A549 (cell line): ENCODE measurements around the gene STK33. TPM values are rescaled to one million over a fixed set of nuclear protein-coding genes. Genes with fewer than 3 reads are reported as not detected.
A peak's percentile ranks its signal among the peaks of the same experiment; 100 is the strongest.

Source experiments
- ATAC-seq, 2 experiments: fragments of 200-7000 bp in 1 of 2; fragments of >200 bp in 1 of 2; cut with Nextera tagmentation in 1 of 2; cut with Tn5 transposase in 1 of 2; 3 replicates each; pipeline versions ENCODE4 v1.8.0 to v1.9.1; 2018 to 2020; ENCODE audit warnings: mild to moderate bottlenecking in 1 of 2, moderate library complexity in 1 of 2
- CTCF ChIA-PET: fragments of 300-600 bp; sonication (Branson Sonifier 250); formaldehyde crosslinking; extraction: SDS; loops from one replicate; lab custom pipeline; 2021; ENCODE audit warnings: antibody characterized with exemption, inconsistent platforms; lab: Yijun Ruan, JAX
- POLR2A ChIA-PET: fragments of 350-600 bp; formaldehyde crosslinking; extraction: SDS; loops from one replicate; lab custom pipeline; 2021; ENCODE audit warnings: antibody characterized with exemption, inconsistent platforms; lab: Yijun Ruan, JAX
- DNase-seq, 2 experiments: peaks; one replicate each; pipeline versions ENCODE4 v3.0.0 to v3.0.0-alpha.2; 2011 to 2016; ENCODE audit warnings: low read depth in 1 of 2, low spot score in 1 of 2
- FAIRE-seq: peaks from 2 replicates; lab custom pipeline; 2011; peaks lifted over from hg19 to GRCh38; lab: Jason Lieb, UNC
- H3K27ac ChIP-seq, 2 experiments: fragments of >200 bp; sonication (Bioruptor Twin); formaldehyde crosslinking; 3 replicates each; pipeline ENCODE4 v1.5.1; 2016 to 2017
- H3K4me1 ChIP-seq: fragments of >200 bp; sonication (Bioruptor Twin); formaldehyde crosslinking; 3 replicates; pipeline ENCODE4 v1.6.1; 2016
- H3K4me2 ChIP-seq: fragments of >200 bp; sonication (Bioruptor Twin); formaldehyde crosslinking; 3 replicates; pipeline ENCODE4 v1.6.1; 2016
- H3K4me3 ChIP-seq: fragments of >200 bp; sonication (Bioruptor Twin); formaldehyde crosslinking; 3 replicates; pipeline ENCODE4 v1.5.1; 2016
- H3K9me3 ChIP-seq: fragments of >200 bp; sonication (Bioruptor Twin); formaldehyde crosslinking; 3 replicates; pipeline ENCODE4 v1.6.1; 2016
- ATOH8 ChIP-seq: fragments of 250-450 bp; sonication (Bioruptor Pico); IDR thresholded peaks from 2 replicates; pipeline ENCODE4 v1.5.0; 2020; ENCODE audit warnings: low read depth, mild to moderate bottlenecking, moderate library complexity
- CBX2 ChIP-seq: fragments of 200-600 bp; sonication (generic); IDR thresholded peaks from 2 replicates; pipeline ENCODE4 v1.6.1; 2016; ENCODE audit warnings: low read depth, mild to moderate bottlenecking, borderline replicate concordance
- CEBPB ChIP-seq, 2 experiments: fragments of >200 bp in 1 of 2; sonication (Bioruptor Twin) in 1 of 2; formaldehyde crosslinking in 1 of 2; IDR thresholded peaks; 2 replicates each; pipeline ENCODE4 v1.6.1; 2012 to 2016
- EHF ChIP-seq: fragments of 250-450 bp; sonication (Bioruptor Pico); IDR thresholded peaks from 2 replicates; pipeline ENCODE4 v1.5.0; 2020; ENCODE audit warnings: mild to moderate bottlenecking
- EP300 ChIP-seq, 2 experiments: fragments of >200 bp; sonication (Bioruptor Twin); formaldehyde crosslinking; IDR thresholded peaks; 2 replicates in 1 of 2; 3 replicates in 1 of 2; pipeline ENCODE4 v1.6.1; 2016 to 2017
- FOSB ChIP-seq: fragments of 250-450 bp; sonication (Bioruptor Pico); IDR thresholded peaks from 2 replicates; pipeline ENCODE4 v1.5.0; 2020; ENCODE audit warnings: mild to moderate bottlenecking, moderate library complexity
- FOSL2 ChIP-seq, 2 experiments: fragments of 450-650 bp in 1 of 2; fragments of >200 bp in 1 of 2; sonication (Bioruptor Twin) in 1 of 2; formaldehyde crosslinking; IDR thresholded peaks; 2 replicates each; pipeline versions ENCODE4 v1.5.0 to v1.6.1; 2016 to 2020; ENCODE audit warnings: mild to moderate bottlenecking in 1 of 2, moderate library complexity in 1 of 2
- GATA3 ChIP-seq: IDR thresholded peaks from 2 replicates; pipeline ENCODE4 v1.6.1; 2012; ENCODE audit warnings: borderline replicate concordance
- HES2 ChIP-seq: fragments of >200 bp; sonication (Bioruptor Twin); formaldehyde crosslinking; IDR thresholded peaks from 2 replicates; pipeline ENCODE4 v1.6.1; 2016
- HEYL ChIP-seq: fragments of 250-450 bp; sonication (Bioruptor Pico); IDR thresholded peaks from 2 replicates; pipeline ENCODE4 v1.8.0; 2021; ENCODE audit warnings: mild to moderate bottlenecking, moderate library complexity
- HOXB13 ChIP-seq: fragments of 250-450 bp; sonication (Bioruptor Pico); IDR thresholded peaks from 2 replicates; pipeline ENCODE4 v1.5.0; 2020; ENCODE audit warnings: low read depth, mild to moderate bottlenecking, moderate library complexity
- JUN ChIP-seq, 2 experiments: fragments of >200 bp; sonication (Bioruptor Twin); formaldehyde crosslinking; IDR thresholded peaks; 2 replicates in 1 of 2; 3 replicates in 1 of 2; pipeline ENCODE4 v1.6.1; 2016 to 2017
- KDM1A ChIP-seq: fragments of 200-600 bp; sonication (generic); IDR thresholded peaks from 2 replicates; pipeline ENCODE4 v1.6.1; 2016; ENCODE audit warnings: low read depth, mild to moderate bottlenecking
- MAX ChIP-seq: IDR thresholded peaks from 2 replicates; pipeline ENCODE4 v1.6.1; 2012
- POLR2AphosphoS2 ChIP-seq: conservative IDR thresholded peaks from 2 replicates; pipeline ENCODE4 v1.6.1; 2012; ENCODE audit warnings: low read length, improper control_type of control experiment, inconsistent platforms
- RCOR1 ChIP-seq: fragments of 150-350 bp; IDR thresholded peaks from 2 replicates; pipeline ENCODE4 v1.6.1; 2014; ENCODE audit warnings: antibody characterized with exemption, low read length, low read depth
- REST ChIP-seq: fragments of 200-600 bp; sonication (generic); IDR thresholded peaks from 2 replicates; pipeline ENCODE4 v1.6.1; 2016; ENCODE audit warnings: antibody characterized with exemption, mild to moderate bottlenecking, moderate library complexity
- RFX5 ChIP-seq: fragments of 450-650 bp; IDR thresholded peaks from 2 replicates; pipeline ENCODE4 v1.7.1; 2014; ENCODE audit warnings: antibody characterized with exemption, mild to moderate bottlenecking, moderate library complexity
- SREBF2 ChIP-seq: fragments of 450-650 bp; IDR thresholded peaks from 2 replicates; pipeline ENCODE4 v1.6.1; 2014; ENCODE audit warnings: mild to moderate bottlenecking, moderate library complexity
- TFCP2L1 ChIP-seq: fragments of 250-450 bp; sonication (Bioruptor Pico); IDR thresholded peaks from 2 replicates; pipeline ENCODE4 v1.5.0; 2021; ENCODE audit warnings: mild to moderate bottlenecking
- ZC3H11A ChIP-seq: fragments of 450-650 bp; IDR thresholded peaks from 2 replicates; pipeline ENCODE4 v1.6.1; 2014; ENCODE audit warnings: antibody characterized with exemption, mild to moderate bottlenecking
- ZFP36 ChIP-seq: fragments of 450-650 bp; IDR thresholded peaks from 2 replicates; pipeline ENCODE4 v1.6.1; 2014; ENCODE audit warnings: borderline replicate concordance; ENCODE audit not compliant: partially characterized antibody
- WGBS: methylation state at CpG from one replicate; pipeline ENCODE4 v1.1.6; 2017; ENCODE audit errors: missing lambda C conversion rate; 5-methylcytosine and 5-hydroxymethylcytosine counted together
- polyA plus RNA-seq, 4 experiments: library from polyadenylated mRNA; depleted of rRNA in 3 of 4; stranded (reverse); fragments of >200 nt; fragmentation: RNase III in 1 of 4; extraction: RNeasy Plus Mini Kit Qiagen cat#74134 plus additional on column Dnase treatment in 1 of 4; gene quantifications; 2 replicates in 3 of 4; 3 replicates in 1 of 4; pipeline ENCODE4 v1.2.3, GENCODE V29; 2011 to 2017

STK33 gene
- polyA plus RNA-seq, 2 of the 4 experiments (the other 2 are of a cell fraction): 5.2 to 5.8 TPM

- no peak overlapping the region for H3K4me2 ChIP-seq
- H3K4me3 ChIP-seq: no peak overlapping the region
- FAIRE-seq: no peak
- POLR2A ChIA-PET: no interaction called here
- no peak for ATAC-seq
- no peak for TF ChIP-seq GATA3
- no peak for TF ChIP-seq FOSB
- no peak for TF ChIP-seq HES2
- no peak for TF ChIP-seq ATOH8 (CRISPR knock-in tag)
- TF ChIP-seq EP300 (IDR thresholded peaks at IDR 0.05): no peak
- TF ChIP-seq ZFP36: no peak
- no peak for TF ChIP-seq RFX5
- TF ChIP-seq FOSL2 (IDR thresholded peaks at IDR 0.05): no peak
- TF ChIP-seq FOSL2 (CRISPR knock-in tag; IDR thresholded peaks at IDR 0.05): no peak
- TF ChIP-seq REST: no peak
- no peak for TF ChIP-seq JUN (IDR thresholded peaks at IDR 0.05)
- TF ChIP-seq TFCP2L1 (CRISPR knock-in tag): no peak
- no peak overlapping the region for H3K27ac ChIP-seq
- CTCF ChIA-PET: interaction anchor here (0.9 to 9.5 kb wide), 4 partner anchors 11 to 369 kb away, joined by 3 to 95 read pairs (median 4); no protein-coding TSS in a partner anchor
- H3K9me3 ChIP-seq: peaks cover 9% of the 10 kb centered on the region; the same call in 1 of the 3 replicates
- WGBS: 61% methylated on average over 2 of the region's 2 CpGs
- no peak for DNase-seq
- peaks cover 8% of the 10 kb centered on the region; the same call in 2 of the 3 replicates for H3K4me1 ChIP-seq
These were observed 29.5 kb downstream of the STK33 start for GRCh38 chr11:8564526-8564925.

- DNase-seq (no peak), FAIRE-seq (no peak), ATAC-seq (no peak)
- ChIA-PET CTCF (interaction anchor here (1.4 to 9.5 kb wide), 3 partner anchors 298 to 368 kb away, joined by 7 to 95 read pairs (median 8); partner anchors contain the start of gene LMO1), POLR2A (no interaction called here)
- peaks cover 9% of the 10 kb centered on the region; the same call in 1 of the 3 replicates for H3K9me3 ChIP-seq
- TF ChIP-seq CBX2 (no peak), ZC3H11A (no peak), HOXB13 (CRISPR knock-in tag) (no peak), HEYL (no peak), RFX5 (no peak), CEBPB (IDR thresholded peaks at IDR 0.05) (no peak), SREBF2 (no peak)
- H3K4me1 ChIP-seq: no peaks in the 10 kb centered on the region
- WGBS: 18% methylated on average over 3 of the region's 3 CpGs
- H3K27ac ChIP-seq: no peak overlapping the region
- no peak overlapping the region for H3K4me3 ChIP-seq
- no peak overlapping the region for H3K4me2 ChIP-seq
These were observed 32.6 kb downstream of the STK33 start for GRCh38 chr11:8561461-8561860.

GRCh38 chr11:8558436-8558835 is 35.6 kb downstream of the STK33 start:
- FAIRE-seq: peak; percentile 46
- ChIA-PET CTCF (interaction anchor here (2.2 kb wide), 1 partner anchor 9 kb away, joined by 14 read pairs; no protein-coding TSS in a partner anchor), POLR2A (no interaction called here)
- Histone ChIP-seq H3K27ac (no peak overlapping the region), H3K4me2 (no peak overlapping the region), H3K9me3 (peaks cover 9% of the 10 kb centered on the region; the same call in 1 of the 3 replicates), H3K4me3 (no peak overlapping the region), H3K4me1 (no peaks in the 10 kb centered on the region)
- WGBS: 59% methylated on average over 4 of the region's 4 CpGs
- ATAC-seq: no peak
- DNase-seq: no peak
- no peak for TF ChIP-seq POLR2AphosphoS2
- no peak for TF ChIP-seq MAX
- no peak for TF ChIP-seq KDM1A
- no peak for TF ChIP-seq ATOH8 (CRISPR knock-in tag)
- no peak for TF ChIP-seq RCOR1
- no peak for TF ChIP-seq FOSL2 (IDR thresholded peaks at IDR 0.05)
- TF ChIP-seq FOSL2 (CRISPR knock-in tag; IDR thresholded peaks at IDR 0.05): no peak
- no peak for TF ChIP-seq JUN (IDR thresholded peaks at IDR 0.05)
- TF ChIP-seq ZFP36: no peak
- no peak for TF ChIP-seq TFCP2L1 (CRISPR knock-in tag)
- no peak for TF ChIP-seq EP300 (IDR thresholded peaks at IDR 0.05)
- no peak for TF ChIP-seq EHF (CRISPR knock-in tag)
